SIG-M5 (cell line): ENCODE measurements around the gene PDE6H.

ENCODE experiments used
- DNase-seq: peaks from one replicate; lab custom pipeline; 2025; lab: John Stamatoyannopoulos, UW

The PDE6H gene

DNA sequence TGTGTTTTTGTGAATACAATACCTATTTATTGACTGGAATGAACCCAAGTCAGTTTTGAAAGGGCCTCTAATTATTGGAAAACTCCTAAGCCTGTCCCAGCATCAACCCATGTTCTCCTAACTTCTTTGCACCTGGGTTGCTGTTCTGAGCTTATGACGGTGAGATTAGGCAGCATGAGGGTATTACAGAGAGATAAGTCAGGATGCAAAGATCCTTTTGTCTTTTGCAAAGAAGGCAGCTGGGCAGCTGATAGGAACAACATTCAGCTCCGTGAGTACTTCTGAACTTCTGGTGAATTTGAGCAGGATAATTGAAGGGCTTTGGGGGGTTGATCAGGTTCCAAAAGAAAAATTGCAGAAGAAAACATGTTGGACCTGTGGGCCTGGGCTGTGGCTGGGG, at the start of gene PDE6H:
Gene PDE6H (plus strand): TSS at position 227 of the 400 bp plus-strand sequence. CDS start 4,971 bp downstream, outside the sequence.
- DNase-seq = no peak

GRCh38 chr12:14923944-14924343, 48.9 kb upstream of the PDE6H start:
- DNase-seq = no peak

DNA sequence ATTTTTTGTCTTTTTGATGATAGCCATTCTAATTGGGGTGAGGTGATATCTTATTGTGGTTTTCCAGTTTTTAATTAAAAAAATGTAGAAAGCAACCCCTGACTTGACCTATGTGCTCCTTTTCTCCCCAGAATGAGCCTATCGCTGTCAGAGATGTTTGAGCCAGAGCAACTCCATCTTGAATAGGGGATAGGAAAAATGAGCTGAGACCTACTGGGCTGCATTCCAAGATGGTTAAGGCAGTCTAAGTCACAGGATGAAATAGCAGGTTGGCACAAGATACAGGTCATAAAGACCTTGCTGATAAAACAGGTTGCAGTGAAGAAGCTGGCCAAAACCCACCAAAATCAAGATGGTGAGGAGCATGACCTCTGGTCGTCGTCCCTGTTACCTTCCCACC, 48.3 kb upstream of the PDE6H start:
- DNase-seq = no peak

GRCh38 chr12:14927267-14927666, 45.6 kb upstream of the PDE6H start:
- no peak for DNase-seq

DNA sequence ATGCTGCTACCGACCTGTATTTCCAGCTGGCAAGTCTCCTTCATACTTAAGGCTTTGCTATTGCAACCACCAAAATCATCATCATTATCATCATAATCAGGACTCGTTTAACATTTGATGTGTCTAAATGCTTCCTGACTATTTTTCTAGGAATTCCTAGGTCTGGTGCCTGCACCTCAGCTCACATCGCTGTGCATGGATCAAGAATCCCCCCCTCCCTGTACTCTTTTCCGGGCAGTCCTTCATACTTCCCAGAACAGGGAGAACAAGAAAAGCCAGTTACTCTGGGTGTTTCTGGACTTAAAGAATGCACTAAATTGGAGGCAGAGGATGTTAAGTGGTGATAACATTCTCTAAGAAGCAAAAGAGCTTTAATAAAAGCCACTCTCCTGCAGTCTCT, 43.9 kb upstream of the PDE6H start:
- DNase-seq = no peak

DNA sequence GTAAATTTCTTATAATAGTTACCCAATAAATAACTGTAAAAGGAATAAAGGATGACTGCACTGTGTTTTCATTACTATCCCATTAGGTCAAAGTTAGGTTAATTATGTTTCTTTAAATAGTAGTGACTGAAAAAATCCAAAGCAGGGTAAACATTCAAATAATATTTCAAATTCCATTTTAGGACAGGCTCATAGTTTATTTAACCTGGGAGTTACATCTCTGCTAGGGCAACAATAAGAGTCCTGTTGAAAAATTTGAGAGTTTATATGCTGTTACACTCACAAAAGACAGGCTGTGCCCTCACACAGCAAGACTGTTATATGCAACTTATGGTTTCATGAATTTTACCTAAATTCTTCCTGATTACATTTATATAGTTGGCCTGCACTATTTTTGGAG, 42.5 kb upstream of the PDE6H start:
- no peak for DNase-seq

DNA sequence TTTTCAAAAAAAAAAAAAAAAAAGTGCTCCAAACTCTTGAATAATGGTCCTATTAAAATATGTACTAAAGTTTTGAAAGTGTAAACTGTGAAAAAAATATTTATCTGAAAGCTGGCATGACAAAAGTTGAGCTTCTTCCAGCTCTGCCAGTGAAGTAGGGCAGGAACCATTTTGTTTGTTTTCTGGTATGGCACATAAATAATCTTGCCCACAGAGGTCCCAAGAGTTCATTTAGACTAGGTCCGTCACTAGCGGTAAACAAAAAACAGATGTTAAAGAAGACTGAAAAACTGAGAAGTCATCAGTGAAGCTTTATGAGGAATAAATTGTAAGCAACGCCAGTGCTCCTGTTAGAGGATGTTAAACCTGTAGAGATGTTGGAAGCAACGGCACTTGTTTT, 41.5 kb upstream of the PDE6H start:
- DNase-seq = no peak

DNA sequence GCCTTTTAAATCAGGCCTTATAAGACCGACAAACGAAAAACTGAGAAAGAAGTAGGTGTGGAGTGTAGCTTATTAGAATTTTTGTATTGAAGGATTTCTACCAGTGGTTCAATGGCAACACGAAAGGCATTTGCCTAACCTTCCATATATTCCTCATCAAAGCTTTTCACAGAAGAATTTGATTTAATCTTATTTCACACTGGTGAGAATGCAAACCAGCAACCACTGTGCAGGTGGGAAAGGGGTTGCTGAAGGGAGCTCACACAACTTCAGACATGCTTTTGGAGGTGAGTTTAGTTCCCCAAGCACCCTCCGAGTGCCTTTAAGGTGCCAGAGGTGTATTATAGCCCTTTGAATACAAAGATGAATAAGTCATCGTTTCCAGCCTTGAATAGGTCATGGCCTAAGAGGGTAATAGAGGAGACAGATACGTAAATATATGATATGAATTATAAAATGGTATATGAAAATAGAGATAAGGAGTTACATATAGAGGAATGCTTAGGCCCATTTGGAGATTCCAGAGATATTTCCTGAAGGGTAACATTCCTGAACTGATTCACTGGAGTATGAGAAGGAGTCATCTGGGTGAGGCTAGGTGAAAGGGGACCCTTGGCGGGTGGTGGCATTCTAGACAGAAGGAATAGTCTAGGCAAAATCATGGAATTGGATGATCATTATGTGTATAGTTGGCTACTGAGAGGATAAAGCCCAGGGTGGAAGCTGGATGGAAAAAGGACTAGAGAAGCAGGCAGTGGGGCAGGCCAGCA, 40.9 kb upstream of the PDE6H start:
- no peak for DNase-seq

GRCh38 chr12:14934511-14934910, 38.3 kb upstream of the PDE6H start:
- no peak for DNase-seq

DNA sequence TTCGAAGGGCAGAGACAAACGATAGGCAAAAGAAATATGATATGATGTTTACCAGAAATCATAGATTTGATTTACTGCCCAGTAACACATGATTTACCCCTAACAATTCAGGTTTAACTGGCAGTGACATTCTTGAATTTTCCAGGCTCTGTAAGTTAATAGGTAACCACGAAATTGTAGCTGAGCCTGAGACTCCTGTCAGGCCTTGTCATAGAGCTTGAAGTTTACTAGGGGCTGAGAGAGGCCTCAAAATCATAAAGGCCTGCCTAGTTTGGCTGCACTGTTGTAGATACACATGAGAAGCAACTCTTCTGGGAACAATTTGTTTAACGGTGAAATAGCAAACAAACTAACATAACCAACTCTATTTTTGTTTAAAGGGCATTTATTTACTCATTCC, 37.8 kb upstream of the PDE6H start:
- DNase-seq = no peak

DNA sequence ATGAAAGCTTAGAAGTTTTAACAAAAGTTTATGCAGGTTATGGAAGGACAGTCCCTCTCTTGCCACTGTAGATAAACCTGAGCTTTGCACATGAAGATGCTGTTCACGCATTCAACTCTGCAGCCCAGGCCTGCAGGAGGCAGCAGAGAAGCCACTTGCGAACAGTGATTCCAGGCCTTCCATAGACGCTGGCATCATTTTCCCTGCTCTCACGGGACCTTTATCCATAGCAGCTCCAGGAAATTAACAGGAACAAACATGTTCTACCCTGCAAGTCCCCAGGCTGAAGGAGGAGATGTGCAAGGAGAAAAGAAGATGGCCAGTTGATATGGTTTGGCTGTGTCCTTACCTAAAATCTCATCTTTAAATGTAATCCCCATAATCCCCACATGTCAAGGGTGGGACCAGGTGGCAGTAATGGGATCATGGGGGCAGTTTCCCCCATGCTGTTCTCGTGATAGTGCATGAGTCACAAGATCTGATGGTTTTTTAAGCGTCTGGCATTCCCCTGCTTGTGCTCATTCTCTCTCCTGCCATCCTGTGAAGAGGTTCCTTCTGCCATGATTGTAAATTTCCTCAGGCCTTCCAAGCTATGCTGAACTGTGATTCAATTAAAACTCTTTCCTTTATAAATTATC, 36.5 kb upstream of the PDE6H start:
- no peak for DNase-seq

GRCh38 chr12:14937014-14937413, 35.8 kb upstream of the PDE6H start:
- no peak for DNase-seq

DNA sequence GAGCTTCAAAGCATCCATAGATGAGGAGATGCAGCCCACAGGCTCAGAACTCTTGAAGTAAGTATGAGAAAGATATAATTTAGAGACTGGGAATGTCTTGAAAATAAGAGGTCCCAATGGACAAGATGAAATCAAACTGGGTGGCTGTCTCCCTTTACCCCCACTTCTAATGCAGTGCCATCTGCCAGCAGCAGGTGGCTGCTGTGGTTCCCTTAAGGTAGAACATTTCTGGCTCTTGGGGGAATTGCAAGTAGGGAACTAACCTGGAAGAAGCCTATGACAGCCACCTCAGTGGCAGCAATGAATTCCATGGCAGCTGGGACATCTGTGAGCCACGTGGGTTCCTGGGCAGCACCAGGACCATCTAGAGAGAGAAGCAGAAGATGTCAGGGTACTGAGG, 35.2 kb upstream of the PDE6H start:
- DNase-seq = no peak

GRCh38 chr12:14938301-14938700, 34.5 kb upstream of the PDE6H start, which contains the start of gene ERP27:
ERP27 (minus strand) TSS chr12:14938537; CDS start chr12:14938508, 29 bp downstream.
- DNase-seq = no peak

DNA sequence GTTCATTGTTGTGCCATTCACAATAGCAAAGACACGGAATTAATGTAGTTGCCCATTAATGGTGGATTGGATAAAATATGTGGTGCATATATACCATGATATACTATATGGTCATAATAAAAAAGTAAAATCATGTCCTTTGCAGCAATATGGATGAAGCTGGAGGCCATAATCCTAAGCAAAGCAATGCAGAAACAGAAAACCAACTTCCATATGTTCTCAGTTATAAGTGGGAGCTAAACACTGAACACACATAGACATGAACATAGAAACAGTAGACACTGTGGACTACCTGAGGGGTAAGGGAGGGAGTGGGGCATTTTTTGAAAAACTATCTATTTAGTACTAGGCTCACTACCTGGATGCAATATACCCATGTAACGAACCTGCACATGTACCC, 31.5 kb upstream of the PDE6H start:
- no peak for DNase-seq

DNA sequence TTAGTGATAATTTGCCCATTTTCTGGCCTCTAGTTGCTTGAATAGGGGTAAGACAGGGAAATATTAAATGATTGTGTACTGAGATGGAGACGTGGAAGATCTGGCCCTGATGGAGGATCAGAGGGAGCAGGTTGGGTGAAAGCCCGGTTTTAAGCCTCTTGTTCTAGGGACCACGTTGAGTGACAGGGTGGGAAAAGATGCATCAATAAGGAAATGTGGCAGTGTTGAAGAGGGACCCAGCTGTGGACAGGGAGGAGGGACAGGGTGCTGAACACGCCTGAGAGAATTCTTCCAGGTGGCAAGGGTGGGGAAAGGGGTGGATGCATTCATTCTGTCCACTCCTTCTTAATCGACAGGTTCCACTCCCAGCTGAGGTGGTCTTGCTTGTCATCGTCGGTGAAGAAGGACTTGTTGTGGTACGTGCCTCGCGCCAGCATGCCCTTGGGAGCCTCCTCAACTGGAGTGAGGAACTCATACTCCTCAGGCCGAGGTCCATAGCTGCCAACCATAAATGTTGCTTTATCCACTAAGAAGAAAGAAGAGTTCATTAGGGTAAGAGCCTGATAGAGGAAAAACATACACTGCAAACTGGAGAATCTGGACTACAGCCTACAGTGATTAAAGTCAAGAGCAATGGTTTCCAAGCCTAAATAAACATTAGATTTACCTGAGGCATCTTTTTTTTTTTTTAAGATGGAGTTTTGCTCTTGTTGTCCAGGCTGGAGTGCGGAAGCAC, 30.5 kb upstream of the PDE6H start:
- no peak for DNase-seq

- DNase-seq = no peak
These were observed 26.7 kb upstream of the PDE6H start for GRCh38 chr12:14946162-14946561.

GRCh38 chr12:14946861-14947260, 26.0 kb upstream of the PDE6H start:
- no peak for DNase-seq

DNA sequence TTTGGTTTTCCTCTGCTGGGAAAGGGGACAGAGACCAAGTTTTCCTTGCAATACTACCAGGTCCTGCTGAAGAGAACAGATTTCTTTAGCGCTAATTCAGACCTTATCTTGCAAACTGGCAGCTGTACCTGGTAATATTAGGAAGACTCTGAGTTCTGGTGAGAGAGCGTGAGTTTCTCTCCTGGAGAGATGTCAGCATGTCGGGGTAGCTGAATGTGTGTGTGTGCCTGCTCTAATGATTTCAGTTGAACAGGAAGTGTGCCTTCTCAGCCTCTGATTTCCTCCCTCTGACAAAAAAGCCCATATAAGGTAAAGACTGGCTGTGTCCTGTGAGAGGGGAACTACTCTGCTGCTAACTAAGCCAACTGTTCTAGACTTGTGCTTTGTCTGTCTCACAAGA, 24.2 kb upstream of the PDE6H start:
- peak; percentile 95 for DNase-seq

DNA sequence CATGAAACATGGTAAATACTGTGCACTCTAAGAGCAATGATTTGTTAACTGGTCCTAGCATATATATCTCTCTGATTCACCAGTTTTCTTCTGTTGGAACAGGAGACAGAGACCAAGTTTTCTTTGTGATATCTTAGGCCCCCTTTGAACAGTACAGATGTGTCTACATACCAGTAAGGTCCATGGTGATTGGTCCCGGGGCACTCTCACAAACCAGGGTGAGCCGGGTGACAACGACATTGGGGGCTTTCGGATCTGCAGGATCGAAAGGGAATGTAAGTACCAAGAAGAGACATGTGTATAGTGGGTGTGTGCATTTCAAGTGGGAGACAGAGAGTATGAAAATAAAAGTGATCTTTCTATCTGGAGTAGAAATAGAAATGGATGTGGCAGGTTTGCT, 23.2 kb upstream of the PDE6H start:
- no peak for DNase-seq

- DNase-seq = no peak
These were observed 22.4 kb upstream of the PDE6H start for GRCh38 chr12:14950421-14950820.

DNA sequence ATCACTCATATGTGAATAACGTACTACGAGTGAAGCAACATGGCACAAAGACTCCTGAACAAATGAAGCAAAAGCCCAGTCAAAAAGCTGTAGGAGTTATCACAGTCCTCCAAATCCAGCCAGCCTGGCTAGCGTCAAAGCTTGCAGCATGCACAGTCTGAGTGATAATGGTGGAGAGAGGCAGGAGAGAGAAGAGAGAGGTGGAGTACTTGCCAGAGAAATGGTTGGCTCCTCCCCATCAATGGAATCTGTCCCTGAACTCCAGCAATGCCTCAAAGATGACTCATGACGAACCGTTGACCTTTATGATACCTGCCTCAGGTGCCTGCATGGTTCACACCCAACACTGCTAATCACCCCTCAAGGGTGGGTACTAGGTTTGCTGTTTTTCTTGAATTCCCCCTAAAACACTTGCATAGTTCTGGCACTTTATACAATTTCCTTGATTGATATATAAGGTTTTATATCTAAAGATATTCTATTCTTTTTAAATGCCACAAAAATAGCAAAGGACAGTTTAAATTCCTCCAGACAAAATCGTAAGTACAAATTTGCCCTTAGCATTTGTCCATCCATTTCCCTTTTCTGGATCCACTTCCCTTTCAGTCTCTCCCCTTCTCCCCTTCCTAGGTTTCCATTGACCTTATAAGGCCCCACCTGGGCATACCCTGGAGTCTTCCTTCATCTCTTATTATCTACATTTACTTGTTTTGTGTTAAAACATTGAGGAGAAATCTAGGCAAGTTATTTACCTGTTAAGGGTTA, 21.7 kb upstream of the PDE6H start:
- DNase-seq = no peak
